Esophagus mucosa (tissue), 1 donor: Measurements from ENCODE around the gene NT5DC2. TPM values are rescaled to one million over a fixed set of nuclear protein-coding genes. Genes with fewer than 3 reads are reported as not detected.

Experiments
- ATAC-seq: fragments of 200-7000 bp; cut with Tn5 transposase; one replicate; pipeline ENCODE4 v1.9.1; 2020
- total RNA-seq: library from RNA; stranded (reverse); gene quantifications from one replicate; pipeline ENCODE4 v1.2.4, GENCODE V29; 2023
- donor health status: DM: yes; HTN: yes; CAD: no.

The NT5DC2 gene
- total RNA-seq, 1 donor from 2014 or later: 55.0 TPM

GRCh38 chr3:52487788-52488691 is 45.6 kb downstream of the NT5DC2 start:
- no peak for ATAC-seq

DNA sequence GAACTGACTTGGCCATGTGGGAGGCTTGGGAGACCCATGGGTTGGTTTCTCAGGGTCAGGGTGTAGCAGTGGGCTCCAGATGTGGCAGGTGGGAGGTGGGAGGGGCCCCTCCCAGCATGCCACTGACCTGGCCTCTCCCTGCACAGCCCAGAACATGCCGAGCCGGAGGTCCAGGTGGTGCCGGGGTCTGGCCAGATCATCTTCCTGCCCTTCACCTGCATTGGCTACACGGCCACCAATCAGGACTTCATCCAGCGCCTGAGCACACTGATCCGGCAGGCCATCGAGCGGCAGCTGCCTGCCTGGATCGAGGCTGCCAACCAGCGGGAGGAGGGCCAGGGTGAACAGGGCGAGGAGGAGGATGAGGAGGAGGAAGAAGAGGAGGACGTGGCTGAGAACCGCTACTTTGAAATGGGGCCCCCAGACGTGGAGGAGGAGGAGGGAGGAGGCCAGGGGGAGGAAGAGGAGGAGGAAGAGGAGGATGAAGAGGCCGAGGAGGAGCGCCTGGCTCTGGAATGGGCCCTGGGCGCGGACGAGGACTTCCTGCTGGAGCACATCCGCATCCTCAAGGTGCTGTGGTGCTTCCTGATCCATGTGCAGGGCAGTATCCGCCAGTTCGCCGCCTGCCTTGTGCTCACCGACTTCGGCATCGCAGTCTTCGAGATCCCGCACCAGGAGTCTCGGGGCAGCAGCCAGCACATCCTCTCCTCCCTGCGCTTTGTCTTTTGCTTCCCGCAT is 46.4 kb downstream of the NT5DC2 start:
- no peak for ATAC-seq

GRCh38 chr3:52484680-52485461 is 48.8 kb downstream of the NT5DC2 start:
- ATAC-seq: no peak

- peak; percentile 76 for ATAC-seq
Observed at GRCh38 chr3:52483577-52484381, 49.9 kb downstream of the NT5DC2 start.

- peak; percentile 1 for ATAC-seq
Observed at GRCh38 chr3:52483081-52483480, 50.6 kb downstream of the NT5DC2 start.

- ATAC-seq: no peak
Observed at GRCh38 chr3:52481819-52482521, 51.7 kb downstream of the NT5DC2 start.

DNA sequence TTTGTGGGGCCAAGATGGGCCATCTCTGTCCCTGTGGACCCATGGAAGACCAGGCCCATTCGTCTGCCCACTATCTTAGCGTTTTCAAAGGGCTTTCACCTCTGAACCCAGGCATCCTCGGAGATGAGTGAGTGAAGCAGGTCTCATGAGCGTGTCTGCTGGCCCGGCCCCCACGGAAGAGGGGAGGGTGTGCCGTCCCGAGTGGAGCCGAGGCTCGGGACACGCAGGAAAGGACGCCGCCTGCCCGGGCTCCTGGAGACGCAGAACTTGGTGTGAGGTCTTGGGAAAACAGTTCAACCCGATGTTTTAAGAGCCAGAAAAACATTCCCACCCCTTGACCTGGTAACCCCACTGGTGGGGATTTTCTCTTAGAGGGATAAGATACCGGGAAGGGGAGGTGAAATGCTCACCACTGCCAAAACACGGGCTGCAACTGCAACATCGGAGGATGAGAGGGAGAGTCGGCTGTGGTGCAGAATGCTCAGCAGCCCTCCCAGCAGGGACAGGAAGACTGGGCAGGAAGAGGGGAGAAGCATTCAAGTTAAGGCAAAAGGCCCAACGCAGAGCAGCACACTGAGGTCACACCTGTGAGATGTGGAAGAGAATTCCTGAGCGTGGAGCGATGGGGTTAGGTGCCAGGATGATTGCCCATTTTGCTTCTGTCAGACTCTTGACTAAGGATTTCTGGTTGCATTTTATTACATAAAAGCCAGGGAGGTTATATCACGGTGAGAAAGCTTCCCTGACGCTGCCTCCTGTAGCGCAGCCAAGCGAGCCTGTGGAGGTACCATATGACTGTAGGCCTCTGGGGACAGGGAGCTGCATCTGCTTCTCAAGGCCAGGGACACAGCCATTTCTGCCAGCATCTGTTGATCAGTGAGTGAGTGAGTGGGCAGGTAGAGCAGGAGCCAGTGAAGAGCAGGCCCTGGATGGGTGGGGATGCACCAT is 52.6 kb downstream of the NT5DC2 start:
- no peak for ATAC-seq

DNA sequence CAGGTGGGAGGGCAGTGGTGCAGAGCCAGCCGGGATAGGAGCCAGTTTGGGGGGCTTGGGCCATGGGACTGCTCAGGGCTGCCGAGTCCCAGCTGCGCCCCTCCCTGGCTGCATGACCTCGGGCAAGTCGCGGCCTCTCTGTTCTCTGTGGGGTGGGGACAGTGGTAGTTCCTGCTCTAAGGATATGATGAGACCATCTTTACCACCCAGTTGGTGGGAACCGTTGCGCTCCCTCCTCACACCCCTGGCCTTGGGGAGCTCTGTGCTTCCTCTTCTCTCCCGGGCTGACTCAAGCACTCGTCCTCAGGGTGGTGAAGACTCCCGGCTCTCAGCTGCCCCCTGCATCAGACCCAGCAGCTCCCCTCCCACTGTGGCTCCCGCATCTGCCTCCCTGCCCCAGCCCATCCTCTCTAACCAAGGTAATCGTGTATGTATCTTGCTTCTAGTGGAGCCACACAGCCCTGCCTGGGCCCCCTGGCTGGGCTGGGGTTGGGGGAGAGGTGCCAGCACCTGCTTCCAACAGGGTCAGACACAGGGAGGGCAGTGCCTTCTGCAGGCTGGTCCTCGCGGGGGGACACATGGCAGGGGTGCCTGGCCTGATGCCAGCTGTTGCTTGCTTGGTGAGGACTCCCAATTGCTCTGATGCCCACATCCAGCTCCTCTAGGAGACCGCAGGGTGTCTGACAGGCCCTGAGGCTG is 53.6 kb downstream of the NT5DC2 start:
- no peak for ATAC-seq

DNA sequence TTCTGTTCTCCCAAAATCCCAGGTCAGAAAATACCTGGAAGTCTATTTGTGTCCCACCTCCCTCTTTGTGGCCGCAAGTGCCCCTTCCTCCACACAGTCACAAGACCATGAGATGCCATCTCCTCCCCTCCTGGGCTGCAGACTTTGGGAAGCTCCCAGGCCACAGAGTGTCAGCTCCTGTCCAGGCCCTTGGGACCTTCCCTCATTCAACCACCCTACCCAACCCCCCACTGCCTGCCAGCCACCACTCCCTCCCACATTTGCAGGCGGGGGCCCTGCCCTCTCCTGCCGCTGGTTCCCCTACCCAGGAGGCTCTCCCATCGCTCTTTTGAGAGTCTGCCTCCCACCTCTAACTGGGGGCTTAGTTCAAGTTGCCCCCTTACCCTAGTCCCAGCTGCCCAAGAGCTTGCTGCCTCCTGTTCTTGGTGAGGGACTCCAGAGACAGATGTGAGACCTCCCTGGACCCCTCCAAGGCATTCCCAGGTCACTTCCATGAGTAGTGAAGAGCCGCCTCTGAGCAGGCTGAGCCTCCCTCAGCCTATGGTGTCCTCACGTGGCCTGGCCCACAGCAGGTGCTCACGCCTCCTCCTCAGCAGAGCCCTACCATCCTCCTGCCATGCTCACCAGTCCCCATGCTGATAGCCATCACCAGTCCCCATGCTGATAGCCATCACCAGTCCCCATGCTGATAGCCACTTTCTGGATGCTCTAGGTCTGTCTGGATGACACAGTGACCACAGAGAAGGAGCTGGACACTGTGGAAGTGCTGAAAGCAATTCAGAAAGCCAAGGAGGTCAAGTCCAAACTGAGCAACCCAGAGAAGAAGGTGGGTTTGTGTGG is 54.4 kb downstream of the NT5DC2 start:
- ATAC-seq: no peak

DNA sequence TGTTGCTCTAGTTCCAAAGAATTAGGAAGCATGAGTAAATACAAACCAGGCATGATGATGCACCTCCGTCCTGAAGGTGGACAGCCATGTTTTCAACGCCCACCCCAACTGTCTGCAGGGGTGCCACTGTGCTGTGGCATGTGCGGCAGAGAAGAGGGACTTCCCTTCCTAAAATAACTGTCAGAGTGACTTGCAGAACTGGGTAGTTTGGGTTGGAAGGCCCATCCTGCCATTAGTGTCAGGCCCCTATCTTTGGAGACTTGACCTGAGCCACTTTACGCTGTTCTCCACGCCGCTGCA is 55.9 kb downstream of the NT5DC2 start:
- no peak for ATAC-seq

DNA sequence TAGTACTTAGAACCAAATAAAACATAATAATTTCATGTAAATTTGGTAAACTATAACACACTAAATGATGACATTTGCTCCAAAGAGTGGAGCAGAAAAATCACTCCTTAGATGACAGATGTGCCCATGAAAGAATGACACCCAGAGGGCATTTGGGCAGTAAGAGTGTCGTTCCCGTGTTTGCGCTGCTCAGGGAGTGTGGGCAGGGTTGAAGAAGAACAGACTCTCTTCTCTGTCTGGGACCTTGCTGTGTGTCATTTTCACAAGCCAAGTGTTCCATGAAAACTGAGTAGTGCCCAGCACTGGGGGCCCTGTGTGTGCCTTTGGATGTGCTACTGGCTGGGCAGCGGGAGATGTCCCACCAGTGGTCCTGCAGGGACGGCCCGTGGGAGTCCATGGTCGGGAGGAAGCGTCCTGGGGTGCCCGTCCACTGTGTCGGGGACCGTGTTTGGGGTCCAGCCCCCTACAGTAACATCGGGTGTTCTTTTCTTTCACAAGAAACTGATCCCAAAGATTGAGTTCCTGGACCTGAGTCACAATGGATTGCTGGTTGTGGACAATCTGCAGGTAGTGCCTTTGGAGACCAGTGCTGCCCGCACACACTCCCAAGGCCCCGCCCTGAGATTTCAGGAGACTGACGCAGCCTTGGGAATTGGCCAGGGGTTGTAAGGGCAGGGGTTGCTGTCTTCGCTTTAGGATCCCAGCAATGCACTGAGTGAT is 56.4 kb downstream of the NT5DC2 start:
- ATAC-seq: no peak

Other genes starting within 250 kb of the NT5DC2 start
- 7.2 TPM for gene GLYCTK, start 246.0 kb downstream of the NT5DC2 start, total RNA-seq
- gene DNAH1, start 217.5 kb downstream of the NT5DC2 start, total RNA-seq: 1.6 TPM
- 43.9 TPM for gene BAP1, start 123.8 kb downstream of the NT5DC2 start, total RNA-seq
- 6.0 TPM for gene PHF7, start 123.2 kb downstream of the NT5DC2 start, total RNA-seq
- 2.7 TPM for gene SEMA3G, start 88.8 kb downstream of the NT5DC2 start, total RNA-seq
- gene TNNC1, start 79.8 kb downstream of the NT5DC2 start, total RNA-seq: 0.88 TPM
- gene NISCH, start 78.3 kb downstream of the NT5DC2 start, total RNA-seq: 38.0 TPM
- 21.2 TPM for gene STAB1, start 38.5 kb downstream of the NT5DC2 start, total RNA-seq
- 17.6 TPM for gene UQCC5, start 2.7 kb upstream of the NT5DC2 start, total RNA-seq
- 41.6 TPM for gene PBRM1, start 152.1 kb upstream of the NT5DC2 start, total RNA-seq
- 76.4 TPM for gene GNL3, start 152.2 kb upstream of the NT5DC2 start, total RNA-seq
- 16.7 TPM for gene GLT8D1, start 171.9 kb upstream of the NT5DC2 start, total RNA-seq
- gene SPCS1, start 172.2 kb upstream of the NT5DC2 start, total RNA-seq: 70.6 TPM
- 14.7 TPM for gene NEK4, start 237.1 kb upstream of the NT5DC2 start, total RNA-seq
- 0.12 TPM for gene ITIH1, start 243.7 kb upstream of the NT5DC2 start, total RNA-seq